Pons (tissue), 1 donor: ENCODE data around the gene PODNL1.
"Not testable (repeated sequence)": the region's sequence is repeated elsewhere in the genome, so short reads cannot be mapped to it uniquely, and the experiment has no call there.

Experiments used
- DNase-seq: peaks from one replicate; pipeline ENCODE4 v3.0.0-alpha.2; 2016; ENCODE audit warnings: low spot score

The PODNL1 gene

DNA sequence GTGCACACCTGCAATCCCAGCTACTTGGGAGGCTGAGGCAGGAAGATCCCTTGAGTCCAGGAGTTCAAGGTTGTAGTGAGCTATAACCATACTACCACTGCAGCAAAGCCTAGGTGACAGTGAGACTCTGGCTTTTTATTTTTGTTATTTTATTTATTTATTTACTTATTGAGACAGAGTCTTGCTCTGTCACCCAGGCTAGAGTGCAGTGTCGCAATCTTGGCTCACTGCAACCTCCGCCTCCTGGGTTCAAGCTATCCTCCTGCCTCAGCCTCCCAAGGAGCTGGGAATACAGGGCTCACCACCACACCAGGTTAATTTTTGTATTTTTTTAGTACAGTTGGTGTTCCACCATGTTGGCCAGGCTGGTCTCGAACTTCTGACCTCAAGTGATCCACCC, 35.3 kb upstream of the PODNL1 start:
- DNase-seq: not testable (repeated sequence)

DNA sequence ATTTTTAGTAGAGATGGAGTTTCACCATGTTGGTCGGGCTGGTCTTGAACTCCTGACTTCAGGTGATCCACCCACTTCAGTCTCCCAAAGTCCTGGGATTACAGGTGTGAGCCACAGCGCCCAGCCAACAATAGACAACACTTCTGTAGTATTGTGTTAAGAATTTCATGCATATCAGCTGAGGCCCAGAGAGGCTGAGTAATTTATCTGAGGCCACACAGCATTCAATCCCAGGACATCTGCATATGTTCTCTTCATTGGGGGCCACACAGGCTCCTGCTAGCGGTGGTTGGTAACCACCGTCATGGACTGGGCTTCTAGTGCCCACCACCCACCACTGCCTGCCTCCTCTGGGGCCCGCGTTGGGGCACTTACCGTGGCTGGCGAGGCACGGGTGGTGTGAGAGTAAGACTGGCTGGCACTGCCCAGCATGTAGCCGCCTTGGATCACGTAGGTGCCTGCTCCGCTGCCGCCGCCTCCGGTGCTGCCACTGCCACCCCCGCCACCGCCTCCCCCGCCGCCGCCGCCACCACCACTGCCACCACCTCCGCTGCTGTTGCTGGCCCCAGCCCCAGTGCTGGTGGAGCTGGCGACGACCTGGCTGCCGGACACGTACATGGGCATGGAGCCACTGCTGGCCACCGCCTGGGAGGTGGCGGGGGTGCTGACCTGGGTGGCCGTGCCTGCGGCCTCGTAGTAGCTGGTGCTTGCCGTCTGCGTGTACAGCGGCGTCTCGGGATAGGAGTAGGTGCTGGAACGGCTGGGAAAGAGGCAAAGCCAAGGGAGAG, 34.3 kb upstream of the PODNL1 start:
- DNase-seq: no peak

GRCh38 chr19:13971868-13972267, 33.7 kb upstream of the PODNL1 start:
- DNase-seq: not testable (repeated sequence)

DNA sequence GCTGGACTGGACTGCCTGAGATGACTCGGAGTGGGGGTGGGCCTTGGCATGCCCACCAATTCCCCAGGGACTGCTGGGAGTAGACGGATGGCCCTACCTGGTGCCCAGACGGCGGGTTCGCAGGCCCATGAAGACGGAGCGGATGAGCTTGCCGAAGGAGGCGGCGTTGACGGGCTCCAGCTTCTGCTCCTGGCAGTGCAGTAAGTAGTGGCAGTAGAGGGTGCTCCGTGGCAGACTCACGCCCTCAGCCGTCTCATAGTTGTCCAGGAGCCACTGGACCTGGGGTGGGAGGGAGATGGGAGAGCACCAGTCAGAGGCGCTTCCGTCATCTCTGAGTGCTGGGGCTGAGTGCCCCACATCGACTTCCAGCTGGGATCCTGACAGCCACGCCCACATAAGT, 31.7 kb upstream of the PODNL1 start:
- DNase-seq: no peak

GRCh38 chr19:13968999-13969398, 30.8 kb upstream of the PODNL1 start:
- DNase-seq: no peak

GRCh38 chr19:13968383-13968935, 30.2 kb upstream of the PODNL1 start:
- no peak for DNase-seq

DNA sequence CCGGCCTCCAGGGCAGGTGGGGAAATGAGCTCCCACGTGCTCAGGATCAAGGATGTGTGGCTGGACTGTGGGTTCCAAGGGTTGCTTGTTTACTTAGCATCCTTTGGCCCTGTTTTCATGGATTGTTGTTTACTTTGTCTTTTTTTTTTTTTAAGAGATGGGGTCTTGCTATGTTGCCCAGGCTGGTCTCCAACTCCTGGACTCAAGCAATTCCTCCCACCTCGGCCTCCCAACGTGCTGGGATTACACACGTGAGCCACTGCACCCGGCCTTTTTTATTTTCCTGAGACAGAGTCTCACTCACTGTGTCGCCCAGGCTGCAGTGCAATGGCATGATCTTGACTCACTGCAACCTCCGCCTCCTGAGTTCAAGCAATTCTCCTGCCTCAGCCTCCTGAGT, 29.0 kb upstream of the PODNL1 start:
- not testable (repeated sequence) for DNase-seq

GRCh38 chr19:13966684-13967128, 28.5 kb upstream of the PODNL1 start:
- no peak for DNase-seq

DNA sequence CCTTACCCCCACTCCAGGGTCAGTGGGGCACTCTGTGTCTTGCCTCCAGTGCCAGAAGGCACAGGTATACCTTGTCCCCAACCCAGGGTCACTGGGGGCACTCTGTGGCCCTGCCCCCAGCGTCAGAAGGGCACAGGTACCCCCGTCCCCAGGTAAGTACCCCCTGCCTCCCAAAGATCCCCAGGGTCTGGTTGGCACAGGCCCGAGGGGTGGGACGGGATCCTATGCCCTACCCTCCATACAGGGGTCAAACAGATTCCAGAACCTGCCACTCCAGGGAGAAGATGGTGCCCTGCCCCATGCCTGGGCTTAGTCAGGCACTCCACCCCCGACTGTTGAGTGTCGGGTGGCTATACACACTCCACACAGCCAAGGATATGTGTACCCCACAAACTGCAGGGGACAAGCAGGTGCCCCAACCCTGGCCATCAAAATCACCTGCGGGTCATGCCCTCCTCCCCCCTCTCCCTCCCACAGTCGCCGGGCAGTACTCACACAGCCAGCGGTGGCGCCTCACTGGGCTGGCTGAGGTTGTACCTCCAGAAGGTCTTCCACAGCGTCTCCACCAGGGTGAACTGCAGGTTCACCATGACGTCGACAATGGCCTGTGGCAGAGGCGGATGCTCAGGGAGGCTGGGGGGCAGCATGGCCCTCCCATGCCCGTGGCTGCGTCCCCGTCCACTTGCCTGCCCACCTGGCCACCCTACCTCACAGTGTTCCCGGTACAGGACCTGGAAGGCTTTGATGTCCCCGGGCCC, 27.9 kb upstream of the PODNL1 start:
- no peak for DNase-seq

DNA sequence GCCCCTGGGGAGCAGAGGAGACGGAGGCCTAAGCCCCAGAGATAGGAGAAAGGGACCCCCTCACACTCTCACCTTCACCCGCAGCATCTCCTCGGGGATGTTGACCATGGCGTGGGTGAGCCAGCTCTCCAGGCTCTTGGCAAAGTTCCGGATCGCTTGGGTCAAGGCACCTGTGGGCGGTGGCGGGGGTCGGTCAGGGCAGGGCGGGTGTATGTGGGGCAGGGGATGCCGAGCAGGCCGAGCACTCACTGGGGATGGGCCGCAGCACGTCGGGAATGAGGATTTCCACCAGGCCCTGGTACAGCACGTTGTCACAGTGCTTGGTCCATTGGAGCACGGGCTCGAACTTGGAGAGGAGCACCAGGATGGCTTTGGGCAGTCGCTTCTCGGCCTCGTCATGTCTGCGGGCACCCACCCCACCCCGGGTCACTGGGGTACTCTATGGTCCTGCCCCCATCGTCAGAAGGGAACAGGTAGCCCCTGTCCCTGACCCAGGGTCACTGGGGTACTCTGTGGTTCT, 27.2 kb upstream of the PODNL1 start:
- no peak for DNase-seq

DNA sequence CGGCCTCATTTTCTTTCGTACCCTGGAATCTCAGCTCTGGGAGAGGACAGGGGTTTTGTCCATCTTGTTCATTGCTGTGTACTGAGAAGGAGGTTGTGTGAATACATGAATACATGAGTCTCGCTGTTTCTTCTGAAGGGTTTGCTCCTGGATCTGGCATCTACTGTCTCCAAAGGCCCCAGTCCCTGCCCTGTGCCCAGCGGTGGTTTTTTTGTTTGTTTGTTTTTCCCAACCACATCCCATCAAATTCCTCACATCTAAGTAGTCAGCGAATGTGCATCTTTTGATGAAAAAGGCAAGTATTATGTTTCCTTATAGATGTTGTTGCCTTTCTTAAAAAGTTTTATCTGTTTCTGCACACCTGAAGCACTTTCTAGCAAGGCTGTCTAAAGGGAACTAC, 26.6 kb upstream of the PODNL1 start:
- no peak for DNase-seq

- DNase-seq: no peak
Observed at GRCh38 chr19:13963603-13964105, 25.4 kb upstream of the PODNL1 start.

- no peak for DNase-seq
Observed at GRCh38 chr19:13962699-13963602, 24.7 kb upstream of the PODNL1 start.

DNA sequence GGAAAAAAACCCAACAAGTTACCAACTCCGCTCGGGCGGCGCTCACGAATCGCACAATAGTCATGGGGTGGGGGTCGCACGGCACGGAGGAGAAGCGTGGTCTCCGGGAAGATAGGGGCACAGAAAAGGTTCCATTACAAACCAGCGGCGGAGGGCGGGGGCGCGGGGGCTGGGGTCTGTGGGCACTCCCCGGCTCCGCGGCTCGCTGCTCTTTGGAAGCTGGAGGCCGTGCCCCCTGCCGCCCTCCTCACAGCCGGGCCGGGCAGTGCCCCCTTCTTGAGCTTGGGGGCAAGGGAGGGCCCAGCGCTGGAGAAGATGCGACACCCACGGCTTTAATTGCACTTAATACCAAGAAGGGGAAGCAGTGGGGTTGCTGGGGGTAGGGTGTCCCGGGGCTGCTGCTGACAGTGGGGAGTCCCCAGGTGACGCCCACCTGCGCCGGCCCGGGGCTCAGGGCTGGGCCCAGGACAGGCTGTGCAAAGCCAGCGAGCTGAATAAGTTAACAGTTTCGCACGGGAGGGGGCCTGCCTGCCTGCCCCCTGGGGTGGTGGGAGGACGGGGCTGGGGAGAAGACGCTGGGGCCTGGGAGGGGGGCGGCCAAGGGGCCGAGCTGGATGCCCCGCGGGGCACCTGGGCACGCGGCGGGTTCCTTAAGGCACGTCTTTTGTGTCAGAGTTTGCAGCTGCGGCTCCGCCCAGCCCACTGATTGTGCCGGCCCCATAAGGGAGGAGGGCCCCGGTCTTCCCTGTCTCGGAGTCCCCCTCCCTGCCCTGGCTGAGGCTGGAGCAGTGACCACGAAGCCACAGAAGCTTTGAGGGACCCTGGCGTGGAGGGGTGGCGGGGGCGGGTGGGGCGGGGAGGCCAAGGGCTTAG, 23.8 kb upstream of the PODNL1 start:
- no peak for DNase-seq

GRCh38 chr19:13960863-13961784, 22.9 kb upstream of the PODNL1 start:
- DNase-seq: no peak

DNA sequence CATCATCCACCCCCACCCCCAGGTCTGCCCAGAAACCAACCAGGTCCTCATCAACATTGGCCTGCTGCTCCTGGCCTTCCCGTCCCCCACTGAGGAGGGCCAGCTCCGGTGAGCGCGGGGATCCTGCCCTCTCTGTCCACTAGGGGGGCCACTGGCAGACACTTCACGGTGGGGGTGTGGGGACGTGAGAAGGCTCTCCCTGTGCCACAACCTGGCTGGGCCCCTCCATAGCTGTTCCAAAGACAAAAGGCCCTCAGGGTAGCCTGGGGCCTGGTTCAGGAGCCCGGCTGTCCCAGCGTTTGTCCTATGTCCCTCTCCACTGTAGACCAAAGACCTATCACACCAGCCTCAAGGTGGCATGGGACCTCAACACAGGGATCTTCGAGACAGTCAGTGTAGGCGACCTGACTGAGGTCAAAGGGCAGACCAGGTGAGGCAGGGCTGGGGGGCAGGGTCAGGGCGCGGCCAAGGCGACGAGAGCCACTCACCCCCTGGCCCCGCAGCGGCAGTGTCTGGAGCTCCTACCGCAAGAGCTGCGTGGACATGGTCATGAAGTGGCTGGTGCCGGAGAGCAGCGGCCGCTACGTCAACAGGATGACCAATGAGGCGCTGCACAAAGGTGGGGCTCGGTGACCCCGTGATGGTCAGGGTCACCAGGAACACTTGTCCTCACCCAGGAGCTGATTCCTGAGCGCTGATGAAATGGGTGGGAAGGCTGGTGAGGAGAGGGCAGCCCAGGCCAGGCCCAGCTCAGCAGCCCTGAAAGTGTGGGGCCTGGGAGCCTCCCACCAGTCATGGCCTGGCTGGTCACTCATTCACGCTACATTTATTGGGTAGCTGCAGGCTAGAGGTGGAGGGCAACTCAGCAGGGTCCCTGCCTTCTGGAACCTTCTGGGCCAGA, 22.0 kb upstream of the PODNL1 start:
- no peak for DNase-seq

GRCh38 chr19:13959141-13959961, 21.1 kb upstream of the PODNL1 start:
- DNase-seq: no peak
